NCI-H446 (cell line): ENCODE measurements around the gene TRIM8.
"Not testable (repeated sequence)": the region's sequence is repeated elsewhere in the genome, so short reads cannot be mapped to it uniquely, and the experiment has no call there.

Experiments used
- DNase-seq, 2 experiments: peaks; one replicate each; lab custom pipeline; 2025; lab: John Stamatoyannopoulos, UW

The TRIM8 gene

GRCh38 chr10:102670871-102671434, 26.7 kb downstream of the TRIM8 start:
- DNase-seq = no peak

GRCh38 chr10:102673236-102673818, 29.0 kb downstream of the TRIM8 start:
- no peak for DNase-seq

GRCh38 chr10:102673819-102674511, 29.7 kb downstream of the TRIM8 start:
- DNase-seq = no peak

GRCh38 chr10:102674566-102674965, 30.3 kb downstream of the TRIM8 start:
- DNase-seq = no peak

- DNase-seq = no peak
Measured at GRCh38 chr10:102675011-102675665, 30.9 kb downstream of the TRIM8 start.

- no peak for DNase-seq
Measured at GRCh38 chr10:102675666-102676533, 31.6 kb downstream of the TRIM8 start.

- DNase-seq = no peak
Measured at GRCh38 chr10:102676534-102677315, 32.4 kb downstream of the TRIM8 start.

GRCh38 chr10:102677331-102678067, 33.2 kb downstream of the TRIM8 start:
- no peak for DNase-seq

- DNase-seq = no peak
Measured at GRCh38 chr10:102678068-102678400, 33.8 kb downstream of the TRIM8 start.

GRCh38 chr10:102678842-102679289, 34.6 kb downstream of the TRIM8 start:
- DNase-seq = no peak

GRCh38 chr10:102679596-102679995, 35.3 kb downstream of the TRIM8 start:
- no peak for DNase-seq

GRCh38 chr10:102681696-102682095, 37.4 kb downstream of the TRIM8 start:
- no peak for DNase-seq

- no peak for DNase-seq
Measured at GRCh38 chr10:102682416-102682815, 38.1 kb downstream of the TRIM8 start.

GRCh38 chr10:102682981-102683380, 38.7 kb downstream of the TRIM8 start:
- DNase-seq = no peak

GRCh38 chr10:102683736-102684135, 39.5 kb downstream of the TRIM8 start:
- no peak for DNase-seq

- no peak for DNase-seq
Measured at GRCh38 chr10:102691285-102692066, 47.2 kb downstream of the TRIM8 start.

- DNase-seq = not testable (repeated sequence)
Measured at GRCh38 chr10:102695401-102695800, 51.1 kb downstream of the TRIM8 start.

- DNase-seq = no peak
Measured at GRCh38 chr10:102696736-102697135, 52.5 kb downstream of the TRIM8 start.

- DNase-seq = no peak
Measured at GRCh38 chr10:102698894-102699293, 54.6 kb downstream of the TRIM8 start.

- no peak for DNase-seq
Measured at GRCh38 chr10:102701272-102701671, 57.0 kb downstream of the TRIM8 start.
